H9 (cell line): ENCODE data around the gene PDE1C. TPM values are rescaled to one million over a fixed set of nuclear protein-coding genes. Genes with fewer than 3 reads are reported as not detected.

Experiments
- DNase-seq: peaks from one replicate; pipeline ENCODE4 v3.0.0-alpha.2; 2017
- H2AFZ ChIP-seq: one replicate; pipeline ENCODE4 v1.6.1; 2013; ENCODE audit warnings: mild to moderate bottlenecking, low read length, control low read depth, moderate library complexity
- H2AK5ac ChIP-seq: 2 replicates; pipeline ENCODE4 v1.6.1; 2013; ENCODE audit warnings: low read length, control low read depth, mixed read lengths; ENCODE audit not compliant: insufficient read length
- H2BK120ac ChIP-seq: one replicate; pipeline ENCODE4 v1.6.1; 2013; ENCODE audit warnings: low read depth, mild to moderate bottlenecking, low read length, control low read depth, inconsistent platforms; ENCODE audit not compliant: poor library complexity, severe bottlenecking
- H2BK12ac ChIP-seq: 2 replicates; pipeline ENCODE4 v1.6.1; 2013; ENCODE audit warnings: low read length, control low read depth, mixed read lengths, low read depth; ENCODE audit not compliant: insufficient read length
- H2BK15ac ChIP-seq: 2 replicates; pipeline ENCODE4 v1.6.1; 2013; ENCODE audit warnings: low read depth, low read length, control low read depth
- H2BK20ac ChIP-seq: one replicate; pipeline ENCODE4 v1.6.1; 2013; ENCODE audit warnings: low read depth, mild to moderate bottlenecking, low read length, control low read depth, inconsistent platforms; ENCODE audit not compliant: poor library complexity, severe bottlenecking
- H2BK5ac ChIP-seq: 2 replicates; pipeline ENCODE4 v1.6.1; 2013; ENCODE audit warnings: low read length, control low read depth, mixed read lengths; ENCODE audit not compliant: insufficient read length
- H3K14ac ChIP-seq: 2 replicates; pipeline ENCODE4 v1.6.1; 2013; ENCODE audit warnings: low read length, control low read depth; ENCODE audit not compliant: insufficient read depth
- H3K18ac ChIP-seq: 2 replicates; pipeline ENCODE4 v1.6.1; 2013; ENCODE audit warnings: low read depth, mild to moderate bottlenecking, mixed read lengths, low read length, control low read depth; ENCODE audit not compliant: insufficient read length
- H3K23ac ChIP-seq: 2 replicates; pipeline ENCODE4 v1.6.1; 2013; ENCODE audit warnings: low read length, control low read depth, mixed read lengths, low read depth; ENCODE audit not compliant: insufficient read length
- H3K23me2 ChIP-seq: 2 replicates; pipeline ENCODE4 v1.6.1; 2013; ENCODE audit warnings: low read depth, mild to moderate bottlenecking, mixed read lengths, low read length, control low read depth; ENCODE audit not compliant: insufficient read length, poor library complexity, severe bottlenecking
- H3K27ac ChIP-seq: 2 replicates; pipeline ENCODE4 v1.5.1; 2013; ENCODE audit warnings: low read length, control low read depth, mixed read lengths, low read depth; ENCODE audit not compliant: insufficient read length
- H3K27me3 ChIP-seq: 2 replicates; pipeline ENCODE4 v1.6.1; 2013; ENCODE audit warnings: low read length, control low read depth, inconsistent platforms; ENCODE audit not compliant: insufficient read depth
- H3K4ac ChIP-seq: 2 replicates; pipeline ENCODE4 v1.6.1; 2013; ENCODE audit warnings: low read depth, mild to moderate bottlenecking, control low read depth, inconsistent platforms, low read length, moderate library complexity
- H3K4me1 ChIP-seq: 2 replicates; pipeline ENCODE4 v1.6.1; 2013; ENCODE audit warnings: low read length, control low read depth, inconsistent platforms; ENCODE audit not compliant: insufficient read depth
- H3K4me2 ChIP-seq: 2 replicates; pipeline ENCODE4 v1.6.1; 2013; ENCODE audit warnings: low read length, control low read depth, mixed read lengths; ENCODE audit not compliant: insufficient read length, insufficient read depth
- H3K56ac ChIP-seq: 2 replicates; pipeline ENCODE4 v1.6.1; 2013; ENCODE audit warnings: low read depth, mild to moderate bottlenecking, mixed read lengths, low read length, control low read depth; ENCODE audit not compliant: insufficient read length
- H3K79me1 ChIP-seq: 2 replicates; pipeline ENCODE4 v1.6.1; 2013; ENCODE audit warnings: low read depth, mild to moderate bottlenecking, moderate library complexity, low read length, control low read depth, inconsistent platforms; ENCODE audit not compliant: insufficient read depth, poor library complexity, severe bottlenecking
- H3K79me2 ChIP-seq: 2 replicates; pipeline ENCODE4 v1.6.1; 2013; ENCODE audit warnings: low read length, control low read depth, inconsistent platforms; ENCODE audit not compliant: insufficient read depth
- H3K9ac ChIP-seq: 2 replicates; pipeline ENCODE4 v1.6.1; 2013; ENCODE audit warnings: low read length, control low read depth, mixed read lengths; ENCODE audit not compliant: insufficient read length; ENCODE audit errors: extremely low read depth
- H3K9me3 ChIP-seq: one replicate; pipeline ENCODE4 v1.6.1; 2013; ENCODE audit warnings: low read depth, low read length, inconsistent platforms; ENCODE audit not compliant: control insufficient read depth
- H3T11ph ChIP-seq: one replicate; pipeline ENCODE4 v1.6.1; 2013; ENCODE audit warnings: mild to moderate bottlenecking, low read length, control low read depth, inconsistent platforms
- H4K20me1 ChIP-seq: one replicate; pipeline ENCODE4 v1.6.1; 2013; ENCODE audit not compliant: control insufficient read depth, insufficient read length, insufficient read depth
- H4K5ac ChIP-seq: 2 replicates; pipeline ENCODE4 v1.6.1; 2013; ENCODE audit warnings: low read depth, mild to moderate bottlenecking, mixed read lengths, low read length, control low read depth; ENCODE audit not compliant: insufficient read length
- H4K8ac ChIP-seq: replicated peaks from 2 replicates; pipeline ENCODE4 v1.6.1; 2013; ENCODE audit warnings: low read length, control low read depth, mixed read lengths, low read depth; ENCODE audit not compliant: insufficient read length
- H4K91ac ChIP-seq: 2 replicates; pipeline ENCODE4 v1.6.1; 2013; ENCODE audit warnings: low read depth, mild to moderate bottlenecking, moderate library complexity, mixed read lengths, low read length, control low read depth; ENCODE audit not compliant: insufficient read length
- H3K27ac Mint-ChIP-seq, 3 experiments: 2 replicates in 2 of 3; 3 replicates in 1 of 3; pipeline ENCODE4 v1.8.0; 2020 to 2021; ENCODE audit warnings: mixed read lengths in 3 of 3, mild to moderate bottlenecking in 1 of 3, moderate library complexity in 1 of 3
- H3K27me3 Mint-ChIP-seq: 2 replicates; pipeline ENCODE4 v1.8.0; 2021; ENCODE audit warnings: low read depth, mild to moderate bottlenecking, moderate library complexity, mixed read lengths
- H3K36me3 Mint-ChIP-seq, 3 experiments: 2 replicates in 2 of 3; 3 replicates in 1 of 3; pipeline ENCODE4 v1.8.0; 2020 to 2021; ENCODE audit warnings: low read depth in 3 of 3, mixed read lengths in 3 of 3; ENCODE audit not compliant: insufficient read depth in 1 of 3
- H3K4me1 Mint-ChIP-seq, 2 experiments: 2 replicates each; pipeline ENCODE4 v1.8.0; 2020; ENCODE audit warnings: mixed read lengths in 2 of 2
- H3K4me3 Mint-ChIP-seq, 2 experiments: 2 replicates in 1 of 2; 3 replicates in 1 of 2; pipeline ENCODE4 v1.8.0; 2020 to 2021; ENCODE audit warnings: mild to moderate bottlenecking in 2 of 2, mixed read lengths in 2 of 2, moderate library complexity in 1 of 2
- H3K9me3 Mint-ChIP-seq, 2 experiments: 2 replicates in 1 of 2; 3 replicates in 1 of 2; pipeline ENCODE4 v1.8.0; 2020; ENCODE audit warnings: mild to moderate bottlenecking in 2 of 2, mixed read lengths in 2 of 2, moderate library complexity in 1 of 2
- CTCF ChIP-seq: fragments of 200-600 bp; sonication (generic); conservative IDR thresholded peaks from 3 replicates; pipeline ENCODE4 v1.8.0; 2021; ENCODE audit warnings: antibody characterized with exemption, mild to moderate bottlenecking
- total RNA-seq: library from RNA; stranded (reverse); gene quantifications from 2 replicates; pipeline ENCODE4 v1.2.1, GENCODE V29; 2021

The PDE1C gene
- total RNA-seq, 1 experiment from 2014 or later: 0.17 TPM

GRCh38 chr7:31894308-31894707, 175.9 kb downstream of the PDE1C start:
- no peaks in the 10 kb centered on the region for H3K36me3 Mint-ChIP-seq
- Histone ChIP-seq H3K18ac (no peak overlapping the region), H3T11ph (no peak overlapping the region), H2BK120ac (no peak overlapping the region), H3K23me2 (no peaks in the 10 kb centered on the region), H2BK15ac (no peak overlapping the region), H3K9me3 (no peaks in the 10 kb centered on the region), H4K91ac (no peak overlapping the region), H3K9ac (no peak overlapping the region), H3K4me1 (no peaks in the 10 kb centered on the region), H3K27me3 (no peaks in the 10 kb centered on the region), H4K8ac (no peak overlapping the region), H2AK5ac (no peak overlapping the region), H3K27ac (no peak overlapping the region), H2BK12ac (no peak overlapping the region), H4K5ac (no peak overlapping the region), H3K79me2 (no peaks in the 10 kb centered on the region), H2BK20ac (no peak overlapping the region), H3K4me2 (no peak overlapping the region), H3K4ac (no peak overlapping the region), H2AFZ (no peak overlapping the region), H3K56ac (no peak overlapping the region), H3K79me1 (no peaks in the 10 kb centered on the region), H3K23ac (no peak overlapping the region), H4K20me1 (no peaks in the 10 kb centered on the region), H2BK5ac (no peak overlapping the region), H3K14ac (no peak overlapping the region)
- no peak for DNase-seq
- H3K4me3 Mint-ChIP-seq: no peak overlapping the region
- H3K27me3 Mint-ChIP-seq: peaks cover 6% of the 10 kb centered on the region; the same call in 1 of the 2 replicates
- H3K27ac Mint-ChIP-seq: no peak overlapping the region
- H3K4me1 Mint-ChIP-seq: peaks cover 7 to 12% of the 10 kb centered on the region in 2 experiments
- no peaks in the 10 kb centered on the region for H3K9me3 Mint-ChIP-seq
- no peak for TF ChIP-seq CTCF
